DMS153 treated with DMSO at 0.1 percent for 48 hours (cell line): Measurements from ENCODE around the gene MEIOB.
"Not testable (repeated sequence)": the region's sequence is repeated elsewhere in the genome, so short reads cannot be mapped to it uniquely, and the experiment has no call there.

Experiments
- DNase-seq: peaks from one replicate; lab custom pipeline; 2025; ENCODE audit not compliant: unreplicated experiment; lab: John Stamatoyannopoulos, UW

MEIOB gene

DNA sequence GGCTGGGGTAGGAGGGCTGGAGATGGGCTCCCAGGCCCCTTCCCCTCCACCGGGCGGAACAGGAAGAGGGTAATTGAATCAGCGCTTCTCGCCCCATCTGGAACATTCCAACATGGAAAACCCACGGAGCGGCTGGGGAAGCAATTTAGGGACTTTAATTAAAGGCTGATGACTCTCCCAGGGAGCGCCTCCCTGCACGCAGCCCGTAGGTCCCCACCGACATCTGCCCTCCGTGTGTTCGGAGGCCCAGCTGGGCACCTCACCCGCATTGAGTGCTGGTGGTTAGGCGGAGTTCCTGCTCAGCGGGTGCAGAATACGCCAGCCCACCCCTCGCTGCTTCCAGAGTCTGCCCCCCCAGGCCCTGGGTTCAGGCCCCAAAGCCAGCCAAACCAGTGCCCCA lies 36.2 kb upstream of the MEIOB start:
- no peak for DNase-seq

DNA sequence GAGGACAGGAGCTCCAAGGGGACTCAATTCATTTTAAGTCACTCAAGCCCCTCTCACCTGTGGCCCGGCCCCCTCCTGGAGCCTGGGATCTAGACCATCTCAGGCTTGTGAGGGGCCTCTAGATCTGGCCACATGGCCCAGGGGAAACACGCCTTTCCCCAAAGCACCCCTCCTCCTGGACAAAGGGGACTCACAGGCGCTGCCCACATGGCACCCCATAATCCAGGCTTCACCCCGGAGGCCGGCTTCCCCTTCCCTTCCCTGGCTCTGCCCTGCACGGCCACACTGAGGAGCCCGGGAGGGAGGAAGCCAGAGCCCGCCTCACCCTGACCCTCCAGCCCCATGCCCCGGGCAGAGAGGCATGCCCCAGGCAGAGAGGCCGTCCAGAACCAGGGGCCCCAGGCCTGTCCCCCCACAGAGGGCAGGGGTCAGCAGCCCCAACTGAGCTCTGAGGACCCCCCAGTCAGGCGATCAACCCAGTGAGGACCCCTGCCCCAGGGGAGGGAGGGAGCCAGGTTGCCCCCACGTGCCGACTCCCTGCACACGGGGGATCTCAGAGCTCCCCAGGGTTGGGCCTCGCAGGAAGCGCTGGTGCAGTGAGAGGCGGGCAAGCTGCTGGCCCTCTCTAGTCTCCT lies 35.4 kb upstream of the MEIOB start:
- no peak for DNase-seq

DNA sequence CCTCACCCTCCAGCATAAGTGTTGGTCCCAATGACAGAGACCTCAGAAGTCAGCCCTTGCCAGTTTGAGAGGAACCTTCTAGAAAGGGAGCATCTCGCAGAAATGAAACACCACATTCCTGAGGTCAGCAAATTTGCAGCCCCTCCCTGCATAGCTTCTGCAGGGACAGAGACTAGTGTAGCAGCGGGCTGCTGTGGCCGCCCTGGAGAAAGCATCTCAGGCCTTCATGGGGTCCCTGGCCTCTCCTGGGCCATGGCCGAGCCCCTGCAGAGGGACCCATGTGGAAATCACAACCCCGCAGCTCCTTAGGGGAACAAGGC lies 34.8 kb upstream of the MEIOB start:
- DNase-seq: no peak

DNA sequence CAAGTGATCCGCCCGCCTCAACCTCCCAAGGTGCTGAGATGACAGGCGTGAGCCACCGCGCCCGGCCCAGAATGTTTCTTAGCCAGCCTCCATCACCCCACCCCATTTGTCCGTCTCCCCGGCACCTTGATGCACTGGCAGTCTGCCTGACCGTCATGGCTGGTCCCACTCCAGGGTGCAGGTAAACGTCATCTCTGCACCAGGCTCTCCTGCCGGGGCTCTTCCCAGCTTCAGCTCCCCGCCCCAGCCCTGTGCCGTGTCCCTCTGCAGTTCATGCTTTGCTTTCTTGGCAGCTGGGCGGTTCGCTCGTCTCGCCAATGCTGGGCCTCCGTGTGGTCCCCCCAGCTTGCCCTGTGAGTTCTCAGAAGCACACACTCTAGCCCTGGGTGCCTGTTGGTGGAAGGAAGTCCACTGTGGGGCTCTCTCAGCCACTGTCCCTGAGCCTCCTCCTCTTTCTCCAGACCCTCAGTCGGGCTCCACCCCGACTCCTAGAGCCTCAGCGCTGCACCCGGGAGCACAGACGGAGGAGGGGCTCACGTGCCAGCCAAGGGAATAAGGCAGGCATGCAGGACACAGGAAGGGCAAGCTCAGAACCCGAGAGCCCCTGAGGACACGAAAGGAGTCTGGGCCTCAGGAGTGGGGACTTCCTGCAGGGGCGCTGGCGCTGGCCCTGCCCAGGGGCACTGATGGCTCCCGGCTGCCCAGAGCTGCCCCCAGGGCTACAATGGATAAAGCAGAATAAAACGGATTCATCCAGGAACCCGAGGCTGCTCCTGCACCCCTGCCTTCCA lies 34.3 kb upstream of the MEIOB start:
- no peak for DNase-seq

DNA sequence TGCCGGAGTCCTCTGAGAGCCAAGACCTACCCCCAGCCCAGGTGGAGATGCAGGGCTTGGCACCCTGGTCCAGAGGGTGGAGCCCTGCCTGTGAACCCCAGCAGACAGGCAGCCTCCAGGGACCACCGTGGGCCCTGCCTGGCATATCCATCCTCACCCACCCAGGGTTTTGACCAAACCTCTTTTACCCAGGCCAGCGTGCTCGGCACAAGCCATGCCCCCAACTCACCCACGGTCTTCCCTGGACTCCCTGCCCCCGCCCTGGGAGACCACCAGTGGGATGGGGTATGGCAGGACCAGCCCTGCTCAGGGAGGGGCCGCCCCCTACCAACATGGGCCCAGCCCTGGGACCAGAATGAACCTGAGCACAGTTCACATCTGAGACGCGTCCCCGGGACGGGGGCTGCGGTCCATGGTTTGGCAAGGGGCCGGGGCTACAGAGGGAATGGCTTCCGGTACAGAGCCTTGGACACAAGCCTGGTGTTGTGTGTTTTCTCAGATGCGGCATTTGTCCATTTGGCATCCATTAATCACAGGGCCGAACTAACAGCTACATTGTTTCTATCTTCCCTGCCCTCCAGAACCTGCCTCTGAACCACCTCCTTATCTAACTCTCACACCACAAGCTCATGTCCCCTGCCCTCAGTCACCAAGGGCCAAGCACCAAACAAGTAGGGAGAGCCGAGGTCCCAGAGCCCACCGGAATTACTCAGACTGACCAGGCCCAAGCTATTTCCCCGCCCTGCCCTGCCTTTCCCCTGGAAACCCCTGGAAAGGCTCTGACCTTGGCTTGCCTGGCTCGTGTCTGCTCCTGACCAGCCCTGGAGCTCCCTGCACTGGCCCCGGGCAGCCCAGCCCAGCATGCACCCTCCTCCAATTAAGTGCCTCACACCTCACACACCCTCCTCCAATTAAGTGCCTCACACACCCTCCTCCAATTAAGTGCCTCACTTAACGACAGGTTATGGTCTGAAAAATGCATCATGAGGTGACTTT lies 32.2 kb upstream of the MEIOB start:
- no peak for DNase-seq

DNA sequence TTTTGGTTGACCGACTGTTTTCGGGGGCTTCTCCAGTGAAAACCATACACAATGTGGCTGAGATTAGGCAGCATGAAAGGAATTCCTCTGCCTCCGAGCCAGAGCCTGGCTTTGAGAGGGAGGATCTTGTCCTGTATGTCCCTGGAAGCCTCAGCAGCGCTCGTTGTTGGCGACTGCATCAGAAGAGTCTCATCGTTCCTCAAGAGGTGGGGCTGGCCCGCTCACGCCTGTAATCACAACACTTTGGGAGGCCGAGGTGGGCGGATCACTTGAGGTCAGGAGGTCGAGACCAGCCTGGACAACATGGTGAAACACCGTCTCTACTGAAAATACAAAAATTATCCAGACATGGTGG lies 31.2 kb upstream of the MEIOB start:
- no peak for DNase-seq

DNA sequence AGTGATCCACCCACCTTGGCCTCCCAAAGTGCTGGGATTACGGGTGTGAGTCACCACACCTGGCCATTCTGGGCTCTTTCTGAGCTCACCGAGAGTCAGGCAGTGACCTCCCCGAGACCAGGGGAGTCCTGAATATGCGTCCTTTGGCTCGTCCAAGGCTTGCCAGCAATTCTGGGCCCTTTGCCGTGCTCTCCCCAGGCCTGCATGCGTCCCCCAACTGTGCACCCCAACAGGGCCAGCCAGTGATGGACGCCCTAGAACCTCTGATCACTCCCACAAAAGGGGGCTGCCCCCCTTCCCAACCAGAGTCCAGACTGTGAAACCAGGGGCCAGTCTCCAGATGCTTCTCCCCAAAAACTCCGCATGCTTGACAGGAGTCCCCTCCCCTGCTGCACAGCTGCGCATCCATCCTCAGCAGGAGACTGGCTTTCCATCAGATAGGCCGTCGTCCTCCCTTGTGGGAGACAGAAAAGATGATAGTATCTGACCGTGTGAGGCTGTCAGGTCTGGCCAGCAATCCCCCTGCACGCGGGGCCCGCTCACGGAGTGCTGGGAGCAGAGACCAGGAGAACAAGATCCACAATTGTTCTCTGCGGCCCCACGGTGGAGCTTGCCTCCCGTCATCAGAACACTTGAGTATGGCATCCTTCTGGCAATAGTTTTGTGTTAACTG lies 30.7 kb upstream of the MEIOB start:
- no peak for DNase-seq

DNA sequence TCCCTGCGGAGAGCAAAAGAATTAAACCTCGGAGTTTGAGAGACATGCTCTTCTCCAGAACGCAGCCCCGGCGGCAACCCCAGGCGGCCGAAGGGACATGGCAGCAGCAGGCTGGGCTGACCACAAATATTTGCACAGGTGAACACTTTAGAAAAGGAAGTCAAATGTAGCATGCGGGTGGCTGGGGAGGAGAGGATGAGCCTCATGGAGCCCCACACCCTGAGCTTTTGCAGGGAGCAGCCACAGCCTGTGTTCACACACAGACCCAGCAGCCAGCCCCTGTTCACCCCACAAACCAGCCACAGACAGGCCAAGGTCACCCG lies 28.4 kb upstream of the MEIOB start:
- no peak for DNase-seq

DNA sequence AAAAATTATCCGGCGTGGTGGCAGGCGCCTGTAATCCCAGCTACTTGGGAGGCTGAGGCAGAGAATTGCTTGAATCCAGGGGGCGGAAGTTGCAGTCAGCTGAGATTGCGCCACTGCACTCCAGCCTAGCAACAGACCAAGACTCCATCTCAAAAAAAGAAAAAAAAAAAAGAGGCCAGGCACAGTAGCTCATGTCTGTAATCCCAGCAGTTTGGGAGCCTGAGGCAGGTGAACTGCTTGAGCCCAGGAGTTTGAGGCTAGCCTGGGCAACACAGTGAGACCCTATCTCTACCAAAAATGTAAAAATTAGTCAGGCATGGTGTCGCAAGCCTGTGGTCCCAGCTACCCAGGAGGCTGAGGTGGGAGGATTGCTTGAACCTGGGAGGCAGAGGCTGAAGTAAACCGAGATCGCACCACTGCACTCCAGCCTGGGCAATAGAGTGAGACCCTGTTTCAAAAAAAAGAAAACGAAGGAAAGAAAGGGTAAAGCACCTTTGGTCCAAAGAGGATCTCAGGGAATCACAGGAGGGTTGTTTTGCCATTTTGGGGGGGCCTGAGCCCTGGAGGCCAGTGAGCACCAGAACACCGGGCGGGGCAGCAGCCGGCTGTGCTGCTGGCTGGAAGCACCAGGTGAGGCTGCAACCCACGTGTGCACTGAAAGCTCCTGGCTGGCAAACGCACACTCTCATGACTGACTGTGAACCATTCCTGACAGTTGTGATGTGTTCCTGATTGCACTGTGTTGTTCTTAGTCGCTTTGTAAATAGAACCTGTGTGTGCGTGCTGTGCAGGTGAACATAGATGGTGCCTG lies 27.9 kb upstream of the MEIOB start:
- peak; percentile 81 for DNase-seq

DNA sequence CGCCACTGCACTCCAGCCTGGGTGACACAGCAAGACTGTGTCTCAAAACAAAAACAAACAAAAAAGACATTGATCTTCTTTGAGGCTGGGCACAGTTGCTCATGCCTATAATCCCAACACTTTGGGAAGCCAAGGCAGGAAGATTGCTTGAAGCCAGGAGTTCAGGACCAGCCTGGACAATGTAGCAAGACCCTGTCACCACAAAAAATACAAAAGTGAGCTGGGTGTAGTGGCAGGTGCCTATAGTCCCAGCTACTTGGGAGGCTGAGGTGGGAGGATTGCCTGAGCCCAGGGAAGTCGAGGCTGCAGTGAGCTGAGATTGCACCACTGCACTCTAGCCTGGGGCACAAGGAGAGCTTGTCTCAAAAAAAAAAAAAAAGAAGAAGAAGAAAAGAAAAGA lies 25.7 kb upstream of the MEIOB start:
- DNase-seq: not testable (repeated sequence)

DNA sequence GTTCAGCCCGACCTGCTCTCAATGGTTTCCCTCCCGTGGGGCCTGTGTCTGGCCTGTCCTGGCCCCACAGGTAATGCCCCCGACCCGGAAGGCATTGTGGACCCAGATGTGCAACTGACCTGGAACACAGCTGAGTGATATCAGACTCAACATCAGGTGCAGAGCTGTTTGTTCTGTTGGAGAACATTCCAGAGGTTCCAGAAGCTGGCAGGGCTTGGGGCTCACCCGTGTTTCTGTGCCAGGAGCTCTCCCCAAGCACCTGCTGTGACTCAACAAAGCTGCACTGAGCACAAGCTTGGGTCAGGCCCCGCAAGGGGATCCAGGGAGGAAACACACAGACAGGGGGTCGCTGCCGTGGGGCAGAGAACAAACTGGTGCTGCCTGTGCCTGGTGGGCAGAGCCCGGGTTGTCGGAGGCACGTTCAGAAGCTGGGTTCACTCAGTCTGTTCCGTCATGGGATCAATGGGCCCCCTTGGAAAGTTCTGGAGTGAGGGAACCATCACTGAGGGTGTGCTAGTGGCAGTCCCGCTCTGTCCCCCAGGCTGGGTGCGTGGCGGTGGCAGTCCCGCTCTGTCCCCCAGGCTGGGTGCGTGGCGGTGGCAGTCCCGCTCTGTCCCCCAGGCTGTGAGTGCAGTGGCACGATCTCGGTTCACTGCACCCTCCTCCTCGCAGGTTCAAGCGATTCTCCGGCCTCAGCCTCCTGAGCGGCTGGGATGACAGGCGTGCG lies 24.1 kb upstream of the MEIOB start:
- DNase-seq: no peak

DNA sequence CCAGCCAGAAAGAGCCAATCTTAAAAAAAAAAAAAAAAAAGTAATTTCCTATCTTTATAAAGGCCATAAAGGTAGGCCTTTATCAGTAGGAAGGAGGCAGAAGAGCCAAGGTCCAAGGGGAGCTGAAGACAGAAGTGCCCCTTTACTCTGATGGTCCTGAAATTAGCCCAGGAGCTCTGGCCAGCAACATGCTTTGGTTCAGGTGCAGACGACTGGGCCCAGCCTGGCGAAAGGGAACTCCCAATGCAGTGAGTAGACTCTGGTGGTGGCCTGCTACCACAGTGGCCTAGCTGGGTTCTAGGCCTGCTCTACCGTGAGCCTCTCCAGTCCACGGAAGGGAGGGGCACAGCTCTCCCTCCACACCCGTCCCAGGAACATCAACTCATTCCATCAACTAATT lies 23.1 kb upstream of the MEIOB start:
- DNase-seq: no peak

DNA sequence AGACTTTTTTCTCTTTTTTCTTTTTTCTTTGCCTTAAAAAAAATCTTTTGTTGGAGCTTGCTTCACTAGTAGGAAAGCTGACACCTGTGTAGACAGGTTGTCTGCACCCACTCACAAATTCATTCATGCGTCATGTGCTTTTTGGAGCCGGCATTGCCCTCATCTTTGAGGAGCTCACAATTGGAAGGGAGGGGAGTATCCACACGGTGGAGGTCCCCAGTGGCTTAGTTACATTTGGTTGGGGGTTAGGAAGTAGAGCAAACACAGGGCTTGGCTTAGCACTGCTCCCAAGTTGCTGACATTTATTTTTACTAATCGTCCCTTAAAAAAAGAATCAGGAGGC lies 18.7 kb upstream of the MEIOB start:
- DNase-seq: peak; percentile 55

DNA sequence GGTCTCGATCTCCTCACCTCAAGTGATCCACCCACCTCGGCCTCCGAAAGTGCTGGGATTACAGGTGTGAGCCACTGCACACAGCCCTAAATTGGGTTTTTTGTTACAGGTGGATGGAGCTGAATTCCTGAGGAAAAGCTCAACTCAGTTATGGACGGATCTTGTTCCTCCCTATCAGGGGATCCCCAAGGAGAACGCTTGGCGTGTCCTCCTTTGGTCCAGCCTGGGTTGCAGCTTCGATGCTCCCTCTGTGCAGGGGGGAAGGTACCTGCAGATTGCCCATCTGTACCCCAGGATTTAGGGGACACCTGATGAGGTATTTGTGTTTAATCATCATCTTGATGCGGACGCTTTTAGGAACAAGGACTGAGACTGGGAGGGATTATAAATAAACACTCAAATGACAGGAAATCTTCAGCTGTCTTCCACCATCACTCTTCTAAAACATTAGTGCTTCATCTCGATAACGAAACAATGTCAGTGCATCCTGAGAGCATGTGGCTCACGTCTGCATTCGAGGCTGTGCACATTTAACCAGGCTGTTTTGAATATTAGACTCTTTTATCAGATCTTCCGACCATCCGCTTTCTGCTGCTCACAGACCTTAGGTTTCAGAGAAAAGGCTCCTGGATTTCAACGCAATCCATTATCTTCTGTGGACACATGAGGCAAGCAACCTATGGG lies 18.2 kb upstream of the MEIOB start:
- peak; percentile 55 for DNase-seq

DNA sequence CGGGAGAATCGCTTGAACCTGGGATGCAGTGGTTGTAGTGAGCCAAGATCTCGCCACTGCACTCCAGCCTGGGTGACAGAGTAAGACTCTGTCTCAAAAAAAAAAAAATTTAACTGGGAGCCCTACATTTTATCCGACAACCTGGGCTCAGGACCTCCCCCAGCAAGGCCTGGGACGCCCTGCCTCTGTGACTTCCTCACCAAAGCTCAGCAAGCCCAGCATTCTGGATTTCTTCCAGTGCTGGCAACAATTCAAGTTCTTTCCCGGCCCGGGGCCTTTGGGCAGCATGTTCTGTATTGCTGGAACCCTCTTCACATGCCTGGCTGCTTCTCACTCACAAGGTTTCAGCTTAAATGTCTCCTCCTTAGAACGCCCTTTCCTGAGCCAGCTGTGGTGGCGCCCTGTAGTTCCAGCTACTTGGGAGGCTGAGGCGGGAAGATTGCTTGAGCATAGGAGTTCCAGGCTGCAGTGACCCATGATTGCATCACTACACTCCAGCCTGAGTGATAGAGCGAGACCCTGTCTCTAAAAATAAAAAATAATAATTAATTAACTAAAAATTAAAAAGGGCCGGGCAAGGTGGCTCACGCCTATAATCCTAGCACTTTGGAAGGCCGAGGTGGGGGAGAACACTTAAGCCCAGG lies 15.9 kb upstream of the MEIOB start:
- no peak for DNase-seq

DNA sequence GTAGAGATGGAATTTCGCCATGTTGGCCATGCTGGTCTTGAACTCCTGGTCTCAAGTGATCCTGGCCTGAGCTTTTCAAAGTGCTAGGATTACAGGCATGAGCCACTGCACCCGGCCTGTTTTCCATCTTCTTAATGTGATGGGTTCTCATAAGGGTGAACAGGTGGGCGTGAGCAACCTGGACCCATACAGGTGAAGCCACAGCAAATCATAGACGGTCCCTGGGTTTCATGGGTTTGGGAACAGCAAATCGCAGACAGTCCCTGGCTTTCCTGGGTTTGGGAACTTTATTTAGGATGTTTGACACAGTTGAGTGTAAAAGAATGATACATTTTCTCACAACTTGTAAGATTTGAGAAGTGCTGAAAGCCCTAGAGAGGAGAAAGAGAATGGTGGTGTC lies 12.9 kb upstream of the MEIOB start:
- DNase-seq: no peak

DNA sequence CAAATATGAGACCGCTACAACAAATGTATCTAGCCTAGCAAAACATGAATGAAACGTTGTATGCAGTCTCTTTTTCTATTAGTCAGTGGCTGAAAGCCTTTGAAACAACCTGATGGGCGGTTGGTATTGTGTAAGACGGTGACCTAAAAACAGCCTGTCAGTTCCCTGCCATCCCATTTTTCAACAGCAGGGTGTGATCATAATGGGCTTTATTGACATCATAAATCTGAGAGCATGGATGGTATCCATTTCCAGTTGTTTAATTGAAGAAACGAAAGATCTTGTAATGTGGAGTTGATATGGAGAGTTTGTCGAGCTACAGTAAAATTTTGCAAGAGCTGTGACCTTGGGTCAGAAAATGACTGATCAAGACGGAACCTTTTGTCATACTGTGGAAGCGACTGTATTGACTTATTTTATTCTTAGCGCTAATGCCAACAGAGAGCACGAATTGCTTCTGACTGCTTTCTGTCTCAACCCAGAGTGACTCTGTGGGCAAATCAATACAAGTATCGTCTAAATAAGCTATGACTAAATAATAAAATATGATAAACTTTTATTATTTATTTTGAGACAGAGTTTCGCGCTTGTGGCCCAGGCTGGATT lies 12.3 kb upstream of the MEIOB start:
- no peak for DNase-seq

DNA sequence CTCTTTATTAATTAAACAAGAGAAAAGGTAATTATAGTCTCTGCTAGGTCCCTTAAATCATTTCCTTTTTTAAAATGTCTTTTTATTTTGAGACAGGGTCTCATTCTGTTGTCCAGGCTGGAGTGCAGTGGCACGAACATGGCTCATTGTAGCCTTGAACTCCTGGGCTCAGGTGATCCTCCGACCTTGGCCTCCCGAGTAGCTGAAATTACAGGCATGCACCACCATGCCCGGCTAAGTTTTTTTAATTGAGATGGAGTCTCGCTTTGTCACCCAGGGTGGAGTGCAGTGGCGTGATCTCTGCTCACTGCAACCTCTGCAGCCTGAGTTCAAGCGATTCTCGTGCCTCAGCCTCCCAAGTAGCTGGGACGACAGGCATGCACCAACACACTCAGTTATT lies 9.2 kb upstream of the MEIOB start:
- not testable (repeated sequence) for DNase-seq

DNA sequence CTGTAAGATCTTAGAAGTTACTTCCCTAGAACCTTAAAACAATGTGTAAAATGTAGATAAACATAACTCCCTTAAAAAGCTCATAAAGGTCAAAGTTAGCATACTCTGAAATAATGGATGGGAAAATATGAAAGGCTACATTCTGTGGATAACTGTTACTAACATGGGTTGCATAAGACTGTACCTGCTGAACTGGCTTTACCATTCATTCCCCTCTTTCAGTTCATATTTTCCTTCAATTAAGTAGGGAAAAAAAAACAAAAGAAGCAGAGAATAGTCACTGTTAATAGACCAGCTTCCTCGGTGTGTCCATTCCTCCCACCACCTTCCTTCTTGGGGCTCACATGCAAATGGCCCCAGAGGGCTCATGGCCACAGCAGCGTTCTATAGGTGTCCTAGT lies 7.5 kb upstream of the MEIOB start:
- no peak for DNase-seq
